ENCODE measurements around the gene CEP162. TPM values are rescaled to one million over a fixed set of nuclear protein-coding genes. Genes with fewer than 3 reads are reported as not detected.

The CEP162 gene
- total RNA-seq, 1 donor from 2014 or later: 28.8 TPM

DNA sequence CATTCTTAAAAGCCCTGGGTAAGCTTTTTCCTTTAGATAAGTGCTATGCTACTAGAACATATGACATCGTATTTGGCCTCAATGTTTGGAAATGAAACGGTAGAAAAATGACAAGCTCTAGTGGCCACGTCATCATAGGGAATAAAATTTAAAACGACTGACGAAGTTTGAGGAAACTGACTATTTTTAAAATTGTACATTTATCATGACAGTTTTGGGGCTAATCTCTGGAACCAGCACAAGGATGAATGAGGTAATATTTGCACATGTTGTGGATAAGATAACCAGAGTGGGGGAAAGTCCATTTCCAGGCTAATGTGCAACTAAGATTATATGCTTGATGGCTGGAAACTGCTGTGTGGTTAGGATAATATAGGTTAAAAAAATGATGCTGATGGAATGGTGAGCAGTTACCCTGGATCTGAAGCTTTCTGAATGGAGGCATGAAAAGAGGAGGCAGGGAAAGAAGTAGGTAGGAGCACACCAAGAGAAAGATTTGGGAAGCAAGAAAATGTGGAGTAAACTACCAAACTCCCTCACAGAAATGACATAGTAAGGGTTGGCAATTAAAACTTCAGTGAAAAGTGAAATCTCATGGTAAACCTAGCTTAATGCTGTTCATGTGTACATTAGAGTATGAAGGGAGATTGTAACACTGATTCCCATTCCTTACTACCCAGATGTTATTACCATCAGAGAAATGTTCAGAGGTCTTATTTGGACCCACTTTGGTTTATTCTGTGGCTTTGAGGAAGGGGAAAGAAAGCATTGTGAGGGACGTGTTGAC lies 42.7 kb upstream of the CEP162 start:
- Histone ChIP-seq H3K27me3 (no peaks in the 10 kb centered on the region), H3K9ac (no peak overlapping the region), H3K27ac (no peak overlapping the region), H4K20me1 (ENCODE audit: low read depth) (no peaks in the 10 kb centered on the region), H2AFZ (replicated peaks) (no peak overlapping the region), H3K4me2 (no peak overlapping the region), H3K4me3 (no peak overlapping the region), H3F3A (ENCODE audit: low read depth) (no peaks in the 10 kb centered on the region), H3K36me3 (no peaks in the 10 kb centered on the region), H3K79me2 (ENCODE audit: low read depth) (no peaks in the 10 kb centered on the region), H3K9me3 (ENCODE audit: low read depth) (no peaks in the 10 kb centered on the region), H3K4me1 (no peaks in the 10 kb centered on the region)
- no peak for TF ChIP-seq EZH2 (IDR thresholded peaks at IDR 0.05)
- TF ChIP-seq CTCF (IDR thresholded peaks at IDR 0.05): no peak
- no peak for TF ChIP-seq EZH2phosphoT487 (IDR thresholded peaks at IDR 0.05)
- Mint-ChIP-seq H3K27me3 (ENCODE audit: insufficient read depth, low read depth) (no peaks in the 10 kb centered on the region), H3K4me1 (no peaks in the 10 kb centered on the region), H3K27ac (no peak overlapping the region), H3K36me3 (no peaks in the 10 kb centered on the region), H3K9me3 (no peaks in the 10 kb centered on the region), H3K4me3 (no peak overlapping the region)
- DNase-seq (ENCODE audit: low spot score): no peak

- Histone ChIP-seq H3K4me3 (no peak overlapping the region), H3K9me3 (ENCODE audit: low read depth) (no peaks in the 10 kb centered on the region), H3K79me2 (ENCODE audit: low read depth) (no peaks in the 10 kb centered on the region), H2AFZ (replicated peaks) (no peak overlapping the region), H3K27me3 (no peaks in the 10 kb centered on the region), H4K20me1 (ENCODE audit: low read depth) (no peaks in the 10 kb centered on the region), H3K9ac (no peak overlapping the region), H3K27ac (no peak overlapping the region), H3K36me3 (no peaks in the 10 kb centered on the region), H3K4me2 (no peak overlapping the region), H3K4me1 (no peaks in the 10 kb centered on the region), H3F3A (ENCODE audit: low read depth) (no peaks in the 10 kb centered on the region)
- DNase-seq (ENCODE audit: low spot score): no peak
- Mint-ChIP-seq H3K27me3 (ENCODE audit: insufficient read depth, low read depth) (no peaks in the 10 kb centered on the region), H3K4me3 (no peak overlapping the region), H3K9me3 (no peaks in the 10 kb centered on the region), H3K36me3 (no peaks in the 10 kb centered on the region), H3K4me1 (no peaks in the 10 kb centered on the region), H3K27ac (no peak overlapping the region)
- TF ChIP-seq CTCF (IDR thresholded peaks at IDR 0.05) (no peak), EZH2 (IDR thresholded peaks at IDR 0.05) (no peak), EZH2phosphoT487 (IDR thresholded peaks at IDR 0.05) (no peak)
Observed at GRCh38 chr6:84268781-84269180, 41.3 kb upstream of the CEP162 start.

DNA sequence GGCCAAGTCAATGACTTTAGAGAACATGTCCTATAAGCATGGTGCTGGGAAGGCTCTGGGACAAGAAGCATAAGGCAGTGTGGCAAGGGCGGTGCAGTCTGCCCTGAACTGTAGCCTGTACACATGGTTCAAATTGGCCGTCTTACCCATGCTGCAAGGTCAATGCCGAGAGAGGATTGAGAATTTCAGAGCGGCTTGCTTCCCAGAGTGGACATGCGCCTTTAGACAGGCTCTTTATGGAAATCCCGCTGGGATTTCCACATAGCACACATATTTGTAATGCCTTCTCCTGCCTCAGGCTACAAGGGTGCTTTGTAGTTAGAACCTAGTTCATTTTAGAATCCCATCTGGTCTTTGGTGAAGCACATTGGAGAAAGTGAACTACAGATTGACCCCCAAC lies 36.1 kb upstream of the CEP162 start:
- no peak overlapping the region for H3K4me2 ChIP-seq
- DNase-seq (ENCODE audit: low spot score): peak; percentile 8

More for the DNA sequence above, 36.1 kb upstream of the CEP162 start:
- Histone ChIP-seq H3K36me3 (no peaks in the 10 kb centered on the region), H3K79me2 (ENCODE audit: low read depth) (no peaks in the 10 kb centered on the region), H2AFZ (replicated peaks) (no peak overlapping the region), H3K27ac (no peak overlapping the region), H3K27me3 (no peaks in the 10 kb centered on the region), H3K9me3 (ENCODE audit: low read depth) (no peaks in the 10 kb centered on the region), H3K4me1 (no peaks in the 10 kb centered on the region), H3K9ac (no peak overlapping the region), H3K4me3 (no peak overlapping the region), H3F3A (ENCODE audit: low read depth) (no peaks in the 10 kb centered on the region), H4K20me1 (ENCODE audit: low read depth) (no peaks in the 10 kb centered on the region)
- Mint-ChIP-seq H3K36me3 (no peaks in the 10 kb centered on the region), H3K27ac (no peak overlapping the region), H3K9me3 (no peaks in the 10 kb centered on the region), H3K27me3 (ENCODE audit: insufficient read depth, low read depth) (no peaks in the 10 kb centered on the region), H3K4me1 (no peaks in the 10 kb centered on the region), H3K4me3 (no peak overlapping the region)
- TF ChIP-seq CTCF (IDR thresholded peaks at IDR 0.05): no peak
- TF ChIP-seq EZH2 (IDR thresholded peaks at IDR 0.05): no peak
- no peak for TF ChIP-seq EZH2phosphoT487 (IDR thresholded peaks at IDR 0.05)

All from neural progenitor cell (in vitro differentiated cells).